Gastroesophageal sphincter (tissue), 4 donors: ENCODE data around the gene AFF3. TPM values are rescaled to one million over a fixed set of nuclear protein-coding genes. Genes with fewer than 3 reads are reported as not detected.

ENCODE experiments used
- ATAC-seq: fragments of 150-250 bp; one replicate; pipeline ENCODE4 v1.9.1; 2016; ENCODE audit warnings: mild to moderate bottlenecking, moderate library complexity
- H3K27ac ChIP-seq, 4 donors: fragments of 200-600 bp; sonication (generic) in 3 of 4; 1 replicate in 3 of 4; 2 replicates in 1 of 4; pipeline ENCODE4 v1.5.1; 2016 to 2019
- H3K27me3 ChIP-seq: fragments of 200-600 bp; sonication (generic); one replicate; pipeline ENCODE4 v1.5.1; 2019
- H3K36me3 ChIP-seq, 2 donors: fragments of 200-600 bp; sonication (generic); one replicate each; pipeline ENCODE4 v1.5.1; 2019; ENCODE audit warnings: control low read depth in 1 of 2
- H3K4me1 ChIP-seq, 3 donors: fragments of 200-600 bp; sonication (generic); 1 replicate in 2 of 3; 2 replicates in 1 of 3; pipeline ENCODE4 v1.5.1; 2016 to 2019; ENCODE audit warnings: control low read depth in 2 of 3
- H3K4me3 ChIP-seq, 2 donors: fragments of 200-600 bp; sonication (generic); one replicate each; pipeline ENCODE4 v1.5.1; 2019; ENCODE audit warnings: mild to moderate bottlenecking in 1 of 2, moderate library complexity in 1 of 2
- H3K9me3 ChIP-seq, 3 donors: fragments of 200-600 bp; sonication (generic); one replicate each; pipeline ENCODE4 v1.5.1; 2017 to 2019; ENCODE audit warnings: control low read depth in 2 of 3
- CTCF ChIP-seq, 4 experiments: fragments of 200-600 bp in 2 of 4; fragments of 450-650 bp in 2 of 4; sonication (generic) in 1 of 4; IDR thresholded peaks; one replicate each; pipeline ENCODE4 v1.5.1; 2017 to 2019; ENCODE audit warnings: antibody characterized with exemption in 4 of 4, mild to moderate bottlenecking in 2 of 4, moderate library complexity in 2 of 4
- EP300 ChIP-seq: sonication (generic); formaldehyde crosslinking; IDR thresholded peaks from one replicate; pipeline ENCODE4 v1.6.1; 2017; ENCODE audit warnings: antibody characterized with exemption, mild to moderate bottlenecking
- POLR2A ChIP-seq, 2 donors: fragments of 450-650 bp; IDR thresholded peaks; one replicate each; pipeline ENCODE4 v1.6.1; 2017; ENCODE audit warnings: antibody characterized with exemption in 2 of 2, mild to moderate bottlenecking in 2 of 2, moderate library complexity in 1 of 2
- POLR2AphosphoS5 ChIP-seq: sonication (generic); formaldehyde crosslinking; IDR thresholded peaks from one replicate; pipeline ENCODE4 v1.6.1; 2017; ENCODE audit warnings: antibody characterized with exemption
- WGBS, 2 donors: methylation state at CpG; one replicate each; pipeline ENCODE4 v1.1.5; 2018; ENCODE audit warnings: low coverage in 1 of 2; 5-methylcytosine and 5-hydroxymethylcytosine counted together
- total RNA-seq, 4 donors: library from RNA; depleted of rRNA; stranded (reverse); fragments of >200 nt; gene quantifications; one replicate each; pipeline ENCODE4 v1.1.0, GENCODE V29; 2016

The AFF3 gene
- total RNA-seq, 4 donors from 2014 or later: 15.4 to 74.8 (median 37.7) TPM

GRCh38 chr2:99753505-99753904 is 388.9 kb downstream of the AFF3 start:
- Histone ChIP-seq H3K27ac (no peak overlapping the region), H3K4me1 (no peaks in the 10 kb centered on the region), H3K9me3 (no peaks in the 10 kb centered on the region), H3K36me3 (peaks cover 0 to 5% of the 10 kb centered on the region in 2 donors), H3K4me3 (no peak overlapping the region), H3K27me3 (no peaks in the 10 kb centered on the region)
- 87 to 88% methylated on average over 5 to 8 of the region's 8 CpGs for WGBS, 2 donors
- TF ChIP-seq POLR2A (IDR thresholded peaks at IDR 0.05) (no peak), EP300 (no peak), CTCF (IDR thresholded peaks at IDR 0.05) (no peak), POLR2AphosphoS5 (no peak)
- no peak for ATAC-seq

GRCh38 chr2:99748344-99748743 is 394.0 kb downstream of the AFF3 start:
- TF ChIP-seq POLR2AphosphoS5 (no peak), POLR2A (IDR thresholded peaks at IDR 0.05) (no peak), EP300 (no peak), CTCF (IDR thresholded peaks at IDR 0.05) (no peak)
- Histone ChIP-seq H3K27me3 (no peaks in the 10 kb centered on the region), H3K4me3 (no peak overlapping the region), H3K36me3 (peaks cover 0 to 11% of the 10 kb centered on the region in 2 donors), H3K27ac (no peak overlapping the region), H3K9me3 (no peaks in the 10 kb centered on the region), H3K4me1 (no peaks in the 10 kb centered on the region)
- 40 to 92% methylated on average over 1 to 2 of the region's 2 CpGs for WGBS, 2 donors
- ATAC-seq: no peak

- Histone ChIP-seq H3K27ac (no peak overlapping the region), H3K9me3 (no peaks in the 10 kb centered on the region), H3K4me1 (no peaks in the 10 kb centered on the region), H3K36me3 (peaks cover 0 to 16% of the 10 kb centered on the region in 2 donors), H3K4me3 (no peak overlapping the region), H3K27me3 (no peaks in the 10 kb centered on the region)
- TF ChIP-seq CTCF (IDR thresholded peaks at IDR 0.05) (no peak), POLR2A (IDR thresholded peaks at IDR 0.05) (no peak), EP300 (no peak), POLR2AphosphoS5 (no peak)
- WGBS, 2 donors: 59% methylated on average over 3 of the region's 3 CpGs; no CpG with 5 or more reads in 1 of the 2 donors
- no peak for ATAC-seq
These were observed 394.5 kb downstream of the AFF3 start for GRCh38 chr2:99747842-99748241.

DNA sequence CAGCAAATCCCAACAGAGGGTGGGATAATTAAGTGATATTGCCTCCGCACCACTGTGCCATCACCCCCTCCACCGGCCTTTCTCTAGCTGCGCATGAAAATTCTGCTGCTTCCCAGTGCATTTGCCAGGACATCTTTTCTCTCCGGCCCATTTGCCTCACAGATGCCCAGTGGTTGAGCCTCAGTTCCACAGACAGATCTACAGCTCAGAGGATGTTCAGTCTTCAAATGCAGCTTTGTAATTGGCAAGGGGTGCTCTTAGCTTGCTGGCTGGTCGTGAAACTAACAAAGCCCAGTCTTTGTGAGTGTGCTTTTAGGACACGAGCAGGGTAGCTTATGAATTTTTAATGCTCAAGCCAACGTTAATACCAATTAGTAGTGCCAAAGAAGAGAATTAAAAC is 399.2 kb downstream of the AFF3 start:
- H3K4me1 ChIP-seq: no peaks in the 10 kb centered on the region
- H3K36me3 ChIP-seq: peaks cover 0 to 22% of the 10 kb centered on the region in 2 donors
- no peak for ATAC-seq
- H3K9me3 ChIP-seq: no peaks in the 10 kb centered on the region
- no peak overlapping the region for H3K27ac ChIP-seq
- 75 to 84% methylated on average over 2 to 4 of the region's 7 CpGs for WGBS, 2 donors
- TF ChIP-seq CTCF (IDR thresholded peaks at IDR 0.05) (no peak), EP300 (no peak), POLR2AphosphoS5 (no peak), POLR2A (IDR thresholded peaks at IDR 0.05) (no peak)
- H3K4me3 ChIP-seq: no peak overlapping the region
- no peaks in the 10 kb centered on the region for H3K27me3 ChIP-seq

GRCh38 chr2:99737537-99737936 is 404.9 kb downstream of the AFF3 start:
- H3K9me3 ChIP-seq: no peaks in the 10 kb centered on the region
- peaks cover 0 to 8% of the 10 kb centered on the region in 2 donors for H3K36me3 ChIP-seq
- H3K4me3 ChIP-seq: no peak overlapping the region
- ATAC-seq: no peak
- no peak overlapping the region for H3K27ac ChIP-seq
- TF ChIP-seq EP300: no peak
- 100% methylated on average over 1 of the region's 1 CpG for WGBS, 2 donors
- no peaks in the 10 kb centered on the region for H3K4me1 ChIP-seq
- no peaks in the 10 kb centered on the region for H3K27me3 ChIP-seq
